Measurements from ENCODE around the gene DNAH6. TPM values are rescaled to one million over a fixed set of nuclear protein-coding genes. Genes with fewer than 3 reads are reported as not detected.

DNAH6 gene
- total and polyA plus RNA-seq, 2 of the 8 experiments (the other 6 are each of a cell fraction or from before 2014, with no cell fraction given): 0.06 to 0.43 TPM

DNA sequence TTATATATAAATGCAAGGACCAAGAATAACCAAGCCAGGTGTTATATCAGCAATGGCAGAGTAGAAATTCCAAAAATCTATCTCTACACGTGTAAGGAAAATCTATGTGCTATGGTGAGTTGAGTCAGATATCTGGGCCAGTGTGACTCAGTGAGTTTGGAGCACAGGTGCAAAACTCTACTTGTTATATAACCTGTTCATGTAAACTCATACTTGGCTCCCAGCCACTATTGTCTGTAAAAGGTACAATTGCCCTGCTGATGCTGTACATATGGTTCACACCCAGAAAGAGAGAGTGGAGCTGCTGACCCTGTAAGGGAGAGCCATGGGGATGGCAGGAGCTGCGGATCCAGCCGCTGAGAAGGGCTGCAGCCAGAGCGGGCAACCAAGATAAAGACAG is 252.5 kb downstream of the DNAH6 start:
- H2BK15ac ChIP-seq (ENCODE audit: low read length): no peak overlapping the region
- H2AK5ac ChIP-seq (ENCODE audit: low read depth, low read length): no peak overlapping the region
- no peaks in the 10 kb centered on the region for H3K36me3 ChIP-seq (ENCODE audit: control insufficient read depth in 2 of 4, insufficient read depth in 4 of 4, low read length in 3 of 4)
- H3K56ac ChIP-seq (replicated peaks; ENCODE audit: insufficient read length, low read depth, low read length): no peak overlapping the region
- 92% methylated on average over 4 of the region's 4 CpGs; no CpG with 5 or more reads in 1 of the 2 experiments for WGBS, 2 experiments (ENCODE audit: extremely low coverage in 1 of 2, insufficient coverage in 1 of 2, insufficient read length in 1 of 2, insufficient replicate concordance in 2 of 2, low coverage in 1 of 2, low lambda C conversion rate in 2 of 2, missing lambda C conversion rate in 1 of 2)
- H2BK120ac ChIP-seq (replicated peaks; ENCODE audit: low read depth, low read length): no peak overlapping the region
- no peak overlapping the region for H2BK5ac ChIP-seq (ENCODE audit: low read depth, low read length)
- no peak overlapping the region for H3K27ac ChIP-seq (ENCODE audit: low read depth, low read length)
- no peak overlapping the region for H3K4me2 ChIP-seq (ENCODE audit: insufficient read depth in 1 of 2, low read depth in 2 of 2, low read length in 2 of 2)
- H2BK20ac ChIP-seq (ENCODE audit: low read length): no peak overlapping the region
- H3K4me3 ChIP-seq (ENCODE audit: extremely low read depth in 1 of 4, insufficient read depth in 2 of 4, low read depth in 3 of 4, low read length in 4 of 4): no peak overlapping the region
- no peak overlapping the region for H3K18ac ChIP-seq (ENCODE audit: extremely low read depth, low read length)
- no peak overlapping the region for H2AFZ ChIP-seq (ENCODE audit: low read length)
- H3K14ac ChIP-seq (ENCODE audit: insufficient read length): no peak overlapping the region
- no peak overlapping the region for H2BK12ac ChIP-seq (ENCODE audit: low read depth, low read length)
- no peak overlapping the region for H3K23ac ChIP-seq (ENCODE audit: insufficient read length)
- H3K23me2 ChIP-seq (ENCODE audit: low read depth, low read length): no peaks in the 10 kb centered on the region
- TF ChIP-seq CREB1 (IDR thresholded peaks at IDR 0.05): no peak
- no peak for TF ChIP-seq KDM4A (IDR thresholded peaks at IDR 0.05; ENCODE audit: low read depth, low read length, severe bottlenecking)
- no peak for TF ChIP-seq CHD1 (IDR thresholded peaks at IDR 0.05; ENCODE audit: low read depth, low read length)
- TF ChIP-seq RFX5 (IDR thresholded peaks at IDR 0.05; ENCODE audit: borderline replicate concordance, low read depth, low read length): no peak
- TF ChIP-seq SIN3A (conservative IDR thresholded peaks at IDR 0.05 in 1 of 2, IDR thresholded peaks at IDR 0.05 in 1 of 2; ENCODE audit: low read depth in 1 of 2, low read length in 2 of 2): no peak
- TF ChIP-seq TAF7 (optimal IDR thresholded peaks at IDR 0.05; ENCODE audit: borderline replicate concordance, low read depth, low read length): no peak
- TF ChIP-seq, protein P1, sequence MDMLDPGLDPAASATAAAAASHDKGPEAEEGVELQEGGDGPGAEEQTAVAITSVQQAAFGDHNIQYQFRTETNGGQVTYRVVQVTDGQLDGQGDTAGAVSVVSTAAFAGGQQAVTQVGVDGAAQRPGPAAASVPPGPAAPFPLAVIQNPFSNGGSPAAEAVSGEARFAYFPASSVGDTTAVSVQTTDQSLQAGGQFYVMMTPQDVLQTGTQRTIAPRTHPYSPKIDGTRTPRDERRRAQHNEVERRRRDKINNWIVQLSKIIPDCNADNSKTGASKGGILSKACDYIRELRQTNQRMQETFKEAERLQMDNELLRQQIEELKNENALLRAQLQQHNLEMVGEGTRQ (IDR thresholded peaks at IDR 0.05; ENCODE audit: low read length): no peak
- no peak for TF ChIP-seq RAD21 (IDR thresholded peaks at IDR 0.05 in 1 of 2, conservative IDR thresholded peaks at IDR 0.05 in 1 of 2; ENCODE audit: low read depth in 2 of 2, low read length in 2 of 2)
- no peak for TF ChIP-seq RNF2 (IDR thresholded peaks at IDR 0.05; ENCODE audit: borderline replicate concordance, low read depth, low read length, missing control alignments, poor library complexity, severe bottlenecking)
- TF ChIP-seq CBX5 (IDR thresholded peaks at IDR 0.05; ENCODE audit: low read depth, low read length): no peak
- peaks cover 5 to 6% of the 10 kb centered on the region in 2 experiments; a peak in 2 of 4 replicates for H3K9me3 ChIP-seq (ENCODE audit: insufficient read depth in 2 of 2, low read depth in 1 of 2, low read length in 1 of 2)
- ChIA-PET POLR2A (ENCODE audit: partially characterized antibody) (no interaction called here), CTCF (ENCODE audit: partially characterized antibody) (interaction anchor here (1.6 kb wide), 1 partner anchor 89 kb away, joined by 5 read pairs; no protein-coding TSS in a partner anchor)
- H3K4me1 ChIP-seq (replicated peaks in 1 of 4; ENCODE audit: control insufficient read depth in 3 of 4, insufficient read depth in 4 of 4, low read length in 3 of 4): no peaks in the 10 kb centered on the region
- H4K5ac ChIP-seq (ENCODE audit: insufficient read length, low read depth, low read length): no peak overlapping the region
- no peaks in the 10 kb centered on the region for H3K27me3 ChIP-seq (replicated peaks in 1 of 4; ENCODE audit: control insufficient read depth in 3 of 4, extremely low read depth in 1 of 4, insufficient read depth in 3 of 4, low read length in 3 of 4)
- H4K8ac ChIP-seq (ENCODE audit: extremely low read depth, insufficient read depth, low read length): no peak overlapping the region
- no peak overlapping the region for H4K91ac ChIP-seq (replicated peaks; ENCODE audit: insufficient read length, low read length)
- DNase-seq (ENCODE audit: low read depth in 1 of 2, low spot score in 2 of 2): no peak
- no peaks in the 10 kb centered on the region for H4K20me1 ChIP-seq (replicated peaks in 1 of 2; ENCODE audit: control insufficient read depth in 1 of 2, insufficient read depth in 2 of 2, low read length in 2 of 2)
- no peak overlapping the region for H3K4ac ChIP-seq (replicated peaks; ENCODE audit: insufficient read length, low read depth, low read length)
- no peak overlapping the region for H3K9ac ChIP-seq (replicated peaks in 1 of 4; ENCODE audit: extremely low read depth in 1 of 4, low read depth in 3 of 4, low read length in 3 of 4)
- no peaks in the 10 kb centered on the region for H3K79me2 ChIP-seq (ENCODE audit: control insufficient read depth in 1 of 2, insufficient read depth in 2 of 2, low read length in 2 of 2)
- no peaks in the 10 kb centered on the region for H3K79me1 ChIP-seq (ENCODE audit: low read depth, low read length)
- no peak for FAIRE-seq
